Activated CD8-positive, alpha-beta memory T cell treated with anti-CD3 and anti-CD28 coated beads for 24 hours (primary cell): ENCODE measurements around the gene ZNF787.
"Not testable (repeated sequence)": the region's sequence is repeated elsewhere in the genome, so short reads cannot be mapped to it uniquely, and the experiment has no call there.

ENCODE experiments used
- DNase-seq: peaks from one replicate; pipeline ENCODE4 v3.0.0-alpha.2; 2020

Gene ZNF787

DNA sequence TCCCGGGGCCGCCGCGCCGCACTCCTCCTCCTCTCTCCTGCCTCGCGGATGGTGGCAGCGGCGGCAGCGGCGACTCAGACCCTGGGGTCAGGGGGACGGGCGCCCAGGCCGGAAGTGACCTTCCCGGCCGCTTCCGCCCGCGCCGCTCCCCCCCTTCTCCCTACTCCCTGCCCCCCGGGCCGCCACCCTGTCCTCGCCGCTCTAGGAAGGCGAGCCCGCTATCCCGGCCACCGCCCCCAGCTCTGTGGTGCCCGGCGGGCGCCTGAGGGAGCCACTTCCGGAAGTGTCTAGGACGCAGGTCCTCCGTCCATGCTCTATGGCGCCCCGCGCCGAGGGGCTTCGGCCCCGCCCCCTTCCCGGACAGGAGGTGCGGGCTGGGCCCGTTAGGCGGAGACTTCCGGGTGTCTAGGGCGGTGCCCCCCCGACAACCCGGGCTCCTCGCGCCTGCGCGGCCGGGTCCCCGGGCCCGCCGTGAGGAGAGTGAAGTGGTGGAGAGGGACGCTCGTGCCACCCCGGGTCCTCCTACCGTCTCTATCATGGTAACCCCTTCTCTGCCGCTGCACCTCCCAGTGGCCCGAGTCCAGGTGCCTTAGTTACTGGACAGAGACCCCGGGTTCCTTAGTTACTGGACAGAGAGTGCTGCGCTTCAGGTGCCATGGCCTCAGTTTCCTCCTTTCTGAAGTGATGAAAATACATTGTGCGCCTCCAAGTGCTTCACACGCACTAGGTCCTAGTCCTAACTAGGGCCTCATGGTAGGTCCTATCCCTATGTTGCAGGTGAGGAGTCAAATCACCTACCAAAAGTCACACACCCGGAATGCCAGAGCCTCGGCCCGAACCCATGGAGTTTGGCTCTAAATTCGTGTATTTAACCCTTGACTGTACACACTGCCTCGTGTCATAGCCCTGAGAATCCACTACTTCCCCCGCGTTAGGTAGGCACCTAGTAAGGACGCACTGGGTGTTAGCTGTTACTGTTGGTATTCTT, at the start of gene ZNF787:
ZNF787 (minus strand) TSS at position 116 of the 988 bp plus-strand sequence. CDS start 18,078 bp downstream, outside the sequence.
- DNase-seq, result peak; percentile 99

DNA sequence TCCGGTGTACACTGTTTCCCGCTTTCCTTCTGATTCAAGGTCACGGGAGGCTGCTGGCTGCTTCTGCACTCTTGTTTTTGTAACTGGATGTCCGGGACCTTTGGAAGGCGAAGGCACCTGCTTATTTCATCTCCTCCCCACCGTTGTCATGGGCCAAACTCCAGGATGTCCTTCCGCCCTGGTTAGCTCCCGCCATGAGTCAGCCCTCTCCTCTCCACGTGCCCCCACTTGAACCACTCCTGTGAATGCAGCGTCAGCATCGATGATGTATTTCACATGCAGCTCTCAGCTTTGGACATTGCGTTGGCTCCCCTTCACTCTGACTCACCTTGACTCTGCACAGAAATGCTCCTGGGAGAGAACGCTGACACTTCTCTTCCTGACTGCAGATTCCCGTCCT, 49.2 kb upstream of the ZNF787 start:
- no peak for DNase-seq

DNA sequence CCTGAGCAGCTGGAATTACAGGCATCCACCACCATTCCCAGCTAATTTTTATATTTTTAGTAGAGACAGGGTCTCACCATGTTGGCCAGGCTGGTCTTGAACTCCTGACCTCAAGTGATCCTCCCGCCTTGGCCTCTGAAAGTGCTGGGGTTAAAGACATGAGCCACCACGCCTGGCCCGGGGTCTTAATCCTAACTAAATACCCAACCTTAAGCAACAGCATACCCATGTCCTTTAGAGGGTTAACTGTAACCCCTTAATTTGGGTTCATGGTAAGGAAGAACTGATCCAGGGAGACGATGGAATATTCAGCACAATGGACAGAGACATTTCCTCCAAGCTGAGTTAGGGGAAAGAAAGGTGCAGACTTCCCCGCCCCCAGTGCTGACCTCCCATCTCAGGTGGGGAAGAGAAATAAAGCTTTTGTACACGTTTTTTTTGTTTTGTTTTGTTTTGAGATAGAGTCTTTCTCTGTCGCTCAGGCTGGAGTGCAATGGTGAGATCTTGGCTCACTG, 46.0 kb upstream of the ZNF787 start:
- DNase-seq, result no peak

DNA sequence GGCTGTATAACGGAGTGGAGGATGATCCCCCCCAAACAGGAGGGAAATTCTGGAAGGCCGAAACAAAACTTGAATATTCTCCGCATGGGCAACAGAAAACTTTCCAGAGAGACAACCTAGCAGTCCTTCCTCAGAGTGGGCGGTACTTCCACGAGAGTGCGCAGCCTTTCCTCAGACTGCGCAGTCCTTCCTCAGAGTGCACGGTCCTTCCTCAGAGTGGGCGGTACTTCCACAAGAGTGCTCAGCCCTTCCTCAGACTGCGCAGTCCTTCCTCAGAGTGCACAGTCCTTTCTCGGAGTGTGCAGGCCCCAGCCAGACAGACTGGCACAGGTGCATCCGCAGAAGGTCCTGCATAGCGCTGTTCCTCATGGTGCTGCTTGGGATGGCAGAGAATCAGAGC, 42.0 kb upstream of the ZNF787 start:
- no peak for DNase-seq

DNA sequence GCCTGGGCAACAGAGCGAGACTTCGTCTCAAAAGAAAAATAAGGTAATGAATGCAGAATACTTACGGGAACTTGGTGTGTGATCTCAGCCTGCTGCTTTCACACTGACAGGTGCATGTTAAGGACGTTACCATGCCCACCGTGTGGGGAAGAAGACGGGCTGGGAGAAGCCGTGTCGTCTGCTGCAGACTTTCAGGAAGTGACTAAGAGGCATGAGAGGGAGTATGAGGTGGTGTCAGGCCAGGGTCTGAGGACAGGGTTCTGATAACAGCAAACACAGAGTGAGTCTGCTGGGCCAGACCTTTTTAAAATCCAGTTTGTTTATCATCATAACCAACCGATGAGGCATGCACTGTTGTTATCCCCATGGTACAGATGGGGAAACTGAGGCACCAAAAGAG, 41.2 kb upstream of the ZNF787 start:
- DNase-seq, result no peak

DNA sequence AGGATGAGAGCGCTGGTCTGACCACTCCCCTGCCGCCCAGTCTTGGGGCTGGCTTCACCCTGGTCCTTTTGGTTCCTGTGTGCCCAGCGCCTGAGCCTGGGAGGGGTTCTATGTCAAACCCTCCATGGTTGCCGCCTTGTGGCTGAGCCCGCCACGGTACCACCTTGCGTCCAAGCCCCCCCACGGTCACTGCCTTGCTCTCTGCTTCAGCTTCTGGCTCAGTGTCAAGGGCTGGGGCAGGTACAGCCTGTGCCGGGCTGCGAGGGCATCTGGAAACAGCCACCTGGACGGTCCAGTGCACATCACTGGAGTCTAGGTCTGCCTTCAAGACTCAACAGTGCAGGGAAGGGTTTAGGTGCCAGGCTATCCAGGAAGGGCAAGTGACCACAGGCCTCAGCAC, 40.4 kb upstream of the ZNF787 start:
- DNase-seq, result no peak

DNA sequence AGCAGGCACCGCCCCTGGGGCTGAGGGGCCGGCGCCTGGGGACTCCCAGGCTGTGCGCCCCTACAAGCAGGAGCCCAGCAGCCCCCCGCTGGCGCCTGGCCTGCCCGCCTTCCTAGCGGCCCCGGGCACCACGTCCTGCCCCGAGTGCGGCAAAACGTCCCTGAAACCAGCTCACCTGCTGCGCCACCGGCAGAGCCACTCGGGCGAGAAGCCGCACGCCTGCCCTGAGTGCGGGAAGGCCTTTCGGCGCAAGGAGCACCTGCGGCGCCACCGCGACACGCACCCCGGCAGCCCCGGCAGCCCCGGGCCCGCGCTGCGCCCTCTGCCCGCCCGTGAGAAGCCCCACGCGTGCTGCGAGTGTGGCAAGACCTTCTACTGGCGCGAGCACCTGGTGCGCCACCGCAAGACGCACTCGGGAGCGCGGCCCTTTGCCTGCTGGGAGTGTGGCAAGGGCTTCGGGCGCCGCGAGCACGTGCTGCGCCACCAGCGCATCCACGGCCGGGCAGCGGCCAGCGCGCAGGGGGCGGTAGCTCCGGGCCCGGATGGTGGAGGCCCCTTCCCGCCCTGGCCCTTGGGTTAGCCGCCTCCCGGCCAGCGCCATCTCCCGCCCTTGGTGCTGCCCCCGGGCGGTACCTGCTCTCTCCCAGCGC, 38.7 kb upstream of the ZNF787 start:
- DNase-seq, result no peak

DNA sequence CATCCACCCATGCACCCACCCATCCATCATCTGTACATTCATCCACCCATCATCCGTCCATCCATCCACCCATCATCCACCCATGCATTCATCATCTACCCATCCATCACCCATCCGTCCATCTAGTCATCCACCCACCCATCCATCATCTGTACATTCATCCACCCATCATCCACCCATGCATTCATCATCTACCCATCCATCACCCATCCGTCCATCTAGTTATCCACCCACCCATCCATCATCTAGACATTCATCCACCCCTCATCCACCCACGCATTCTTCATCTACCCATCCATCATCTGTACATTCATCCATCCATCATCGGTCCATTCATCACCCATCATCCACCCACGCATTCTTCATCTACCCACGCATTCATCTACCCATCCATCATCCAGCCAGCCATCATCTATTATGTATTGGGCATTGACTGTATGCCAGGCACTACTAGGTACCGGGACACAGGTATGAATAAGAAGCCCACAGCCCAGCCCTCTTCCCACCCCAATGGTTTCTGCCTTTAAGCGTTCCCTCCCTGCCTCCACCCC, 38.0 kb upstream of the ZNF787 start:
- DNase-seq, result no peak

DNA sequence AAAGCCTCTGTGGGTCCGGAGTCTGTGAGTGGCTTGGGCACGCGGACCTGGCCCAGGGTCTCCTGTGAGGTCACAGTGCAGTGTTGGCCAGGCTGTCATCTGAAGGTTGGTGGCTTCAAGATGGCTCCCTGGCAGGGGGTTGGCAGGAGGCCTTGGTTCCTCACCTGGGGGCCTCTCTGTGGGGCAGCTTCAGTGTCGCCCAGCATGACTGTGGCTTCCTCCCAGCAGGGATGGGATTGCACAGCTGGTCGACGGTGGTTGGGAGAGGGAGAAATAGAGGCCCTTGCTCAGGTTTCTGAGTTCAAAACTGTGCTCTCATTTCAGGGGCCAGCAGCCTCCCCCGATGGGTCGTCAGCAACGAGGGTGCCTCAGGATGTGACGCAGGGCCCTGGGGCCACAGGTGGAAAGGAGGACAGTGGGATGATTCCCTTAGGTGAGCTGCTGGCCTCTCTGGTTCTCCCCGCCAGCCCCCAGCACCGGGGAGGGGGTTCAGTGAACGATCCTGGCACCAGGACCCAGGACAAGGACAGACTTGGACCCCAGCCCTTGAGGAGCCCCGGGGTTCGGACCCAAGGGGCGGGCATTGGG, 37.2 kb upstream of the ZNF787 start:
- DNase-seq, result no peak

DNA sequence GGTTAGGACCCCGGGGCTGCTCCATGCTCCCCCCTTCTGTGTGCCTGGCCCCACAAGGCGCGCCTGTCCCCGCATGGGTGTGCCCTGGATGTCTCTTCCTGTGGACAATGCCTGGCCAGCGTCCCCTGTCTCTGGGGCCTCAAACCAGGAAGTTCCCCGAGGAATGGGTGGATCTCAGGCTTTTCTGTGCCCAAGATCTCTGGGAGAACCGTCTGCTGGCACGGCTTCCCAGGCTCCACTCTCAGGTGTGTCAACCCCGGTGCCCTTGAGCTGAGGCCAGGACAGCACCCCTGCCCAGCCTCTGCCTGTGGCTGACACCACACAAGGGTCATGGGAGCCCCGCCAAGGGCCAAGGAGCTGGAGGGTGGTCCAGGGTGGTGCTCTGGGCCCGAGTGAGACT, 35.7 kb upstream of the ZNF787 start:
- no peak for DNase-seq

DNA sequence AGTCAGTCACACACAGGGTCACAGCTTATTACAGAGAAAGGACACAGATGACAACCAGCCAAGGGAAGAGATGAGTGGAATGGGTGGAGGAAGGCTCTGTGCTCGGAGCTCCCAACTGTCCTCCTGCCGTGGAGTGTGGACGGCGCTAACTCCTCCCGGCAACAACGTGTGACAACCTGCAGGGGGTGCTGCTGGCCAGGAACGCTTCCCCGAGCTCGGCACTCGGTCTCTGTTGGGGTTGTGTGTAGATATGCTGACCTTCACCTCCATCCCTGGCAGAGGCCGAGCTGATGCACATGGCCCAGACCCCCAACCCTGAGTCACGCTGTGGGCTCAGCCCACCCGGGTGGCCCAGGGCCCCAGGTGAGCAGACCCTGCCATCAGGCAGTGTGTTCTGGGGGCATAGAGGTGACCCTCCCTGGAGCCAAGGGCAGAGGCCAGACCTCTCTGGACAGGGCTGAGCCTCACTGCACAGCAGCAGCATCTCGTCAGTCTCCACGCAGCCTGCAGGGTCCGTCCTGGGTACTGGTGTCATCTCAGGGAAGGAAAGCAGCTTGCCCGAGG, 34.1 kb upstream of the ZNF787 start:
- DNase-seq, result no peak

DNA sequence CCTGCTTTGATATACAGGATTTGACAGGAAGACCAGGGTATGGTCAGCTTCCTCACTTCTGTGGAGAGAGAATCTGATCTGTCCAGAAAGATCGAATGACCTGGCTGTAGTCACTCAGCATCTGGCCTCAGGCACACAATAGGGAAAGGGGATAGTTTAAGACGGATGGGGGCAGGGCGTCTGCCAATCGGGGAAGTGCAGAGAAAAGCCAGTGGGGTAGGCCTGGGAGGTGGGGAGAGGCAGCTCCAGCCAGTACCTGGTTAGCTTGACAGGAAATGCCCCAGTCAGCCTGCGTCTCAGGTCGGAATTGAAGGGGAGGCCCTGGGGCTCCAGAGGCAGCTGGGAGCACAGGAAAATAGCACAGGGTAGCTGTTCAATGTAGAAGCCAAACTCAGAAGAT, 32.4 kb upstream of the ZNF787 start:
- no peak for DNase-seq

DNA sequence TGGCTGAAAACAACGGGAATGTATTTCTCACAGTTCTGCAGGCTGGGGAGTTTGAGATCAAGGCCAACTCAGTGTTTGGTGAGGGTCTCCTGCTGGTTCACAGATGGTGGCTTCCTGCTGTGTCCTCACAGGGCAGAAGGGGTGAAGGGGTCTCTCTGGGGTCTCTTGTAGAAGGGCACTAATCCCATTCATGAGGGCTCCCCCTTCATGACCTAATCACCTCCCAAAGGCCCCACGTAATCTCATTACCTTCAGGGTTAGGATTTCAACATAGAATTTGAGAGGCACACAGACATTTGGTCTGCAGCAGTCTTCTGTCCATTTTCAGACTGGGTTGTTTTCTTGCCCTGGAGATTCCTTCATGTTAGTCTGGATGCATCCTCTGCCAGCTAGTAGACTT, 31.5 kb upstream of the ZNF787 start:
- no peak for DNase-seq

DNA sequence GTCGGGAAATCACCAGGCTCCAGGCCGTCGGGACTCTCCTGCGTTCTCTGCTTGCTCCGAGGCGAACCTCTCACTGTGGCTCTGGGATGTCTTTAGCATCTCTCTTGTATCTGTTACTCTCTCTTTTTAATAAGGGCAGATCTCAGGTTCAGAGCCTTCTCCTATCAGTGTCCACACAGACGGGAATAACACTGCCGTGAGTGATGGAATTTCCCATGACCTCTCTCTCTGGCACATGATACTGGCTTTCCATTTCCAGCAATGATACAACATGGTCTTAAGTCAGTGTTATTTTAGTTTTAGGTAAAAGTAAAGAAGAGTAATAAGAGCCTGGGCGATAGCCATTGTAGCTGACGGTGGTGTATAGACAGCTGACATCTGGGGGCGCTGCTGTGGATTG, 29.3 kb upstream of the ZNF787 start:
- DNase-seq, result no peak

DNA sequence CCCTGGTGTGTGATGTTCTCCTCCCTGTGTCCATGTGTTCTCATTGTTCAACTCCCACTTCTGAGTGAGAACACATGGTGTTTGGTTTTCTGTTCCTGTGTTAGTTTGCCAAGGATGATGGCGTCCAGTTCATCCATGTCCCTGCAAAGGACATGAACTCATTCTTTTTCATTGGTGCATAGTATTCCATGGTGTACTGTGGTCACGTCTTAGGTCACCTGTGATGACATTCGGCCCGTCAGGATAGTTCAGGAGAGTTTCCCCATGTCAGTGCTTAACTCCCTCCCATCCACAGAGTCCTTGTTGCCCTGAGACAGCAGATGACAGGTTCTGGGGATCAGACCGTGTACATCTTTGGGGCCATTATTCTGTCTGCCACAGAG, 28.6 kb upstream of the ZNF787 start:
- no peak for DNase-seq

DNA sequence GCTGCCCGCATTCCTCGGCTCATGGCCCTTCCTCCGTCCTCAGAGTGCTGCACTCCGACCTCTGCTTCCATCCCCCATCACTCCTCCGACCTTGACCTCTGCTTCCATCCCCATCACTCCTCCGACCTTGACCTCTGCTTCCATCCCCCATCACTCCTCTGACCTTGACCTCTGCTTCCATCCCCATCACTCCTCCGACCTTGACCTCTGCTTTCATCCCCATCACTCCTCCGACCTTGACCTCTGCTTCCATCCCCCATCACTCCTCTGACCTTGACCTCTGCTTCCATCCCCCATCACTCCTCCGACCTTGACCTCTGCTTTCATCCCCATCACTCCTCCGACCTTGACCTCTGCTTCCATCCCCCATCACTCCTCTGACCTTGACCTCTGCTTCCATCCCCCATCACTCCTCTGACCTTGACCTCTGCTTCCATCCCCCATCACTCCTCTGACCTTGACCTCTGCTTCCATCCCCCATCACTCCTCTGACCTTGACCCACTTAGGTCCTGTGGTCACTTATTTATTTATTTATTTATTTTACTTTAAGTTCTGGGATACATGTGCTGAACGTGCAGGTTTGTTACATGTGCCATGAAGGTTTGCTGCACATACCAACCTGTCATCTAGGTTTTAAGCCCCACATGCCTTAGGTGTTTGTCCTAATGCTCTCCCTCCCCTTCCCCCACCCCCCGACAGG, 28.0 kb upstream of the ZNF787 start:
- DNase-seq, result not testable (repeated sequence)

DNA sequence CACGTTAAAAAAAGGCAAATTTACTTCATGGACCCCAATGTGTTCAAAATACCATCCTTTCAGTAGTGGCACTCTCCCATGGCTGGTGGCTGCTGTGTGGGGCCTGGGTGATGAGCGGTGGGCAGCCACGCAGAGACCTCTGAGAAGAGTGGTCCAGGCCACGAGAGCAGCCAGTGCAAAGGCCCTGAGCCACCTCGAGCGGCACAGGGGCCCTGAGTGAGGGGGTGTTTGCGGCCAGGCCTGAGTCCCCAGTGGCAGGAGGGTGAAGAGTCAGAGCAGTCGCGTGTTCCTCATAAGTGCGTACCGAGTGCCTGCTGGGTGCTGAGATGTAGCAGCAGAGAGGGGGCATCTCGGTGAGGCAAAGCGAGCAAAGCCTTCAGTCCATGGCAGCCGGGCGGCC, 27.0 kb upstream of the ZNF787 start:
- DNase-seq, result no peak

DNA sequence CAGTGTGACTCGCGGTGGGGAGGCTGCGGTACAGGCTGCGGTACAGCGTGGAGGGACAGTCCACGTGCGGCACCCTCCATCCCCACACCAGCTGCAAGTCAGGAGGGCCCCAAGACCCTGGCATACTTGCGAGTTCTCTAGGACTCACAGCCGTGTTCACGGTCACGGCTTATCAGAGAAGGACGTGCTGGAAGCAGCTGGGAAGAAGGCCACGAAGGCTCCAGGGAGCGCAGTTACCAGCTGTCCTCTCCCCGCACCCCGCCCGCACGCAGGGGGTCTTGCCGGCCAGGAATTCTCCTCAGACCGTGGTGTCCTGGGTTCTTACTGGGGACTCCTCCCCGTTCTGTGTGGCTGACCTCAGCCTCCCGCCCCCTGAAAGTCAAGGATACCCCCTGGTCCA, 26.2 kb upstream of the ZNF787 start:
- no peak for DNase-seq

DNA sequence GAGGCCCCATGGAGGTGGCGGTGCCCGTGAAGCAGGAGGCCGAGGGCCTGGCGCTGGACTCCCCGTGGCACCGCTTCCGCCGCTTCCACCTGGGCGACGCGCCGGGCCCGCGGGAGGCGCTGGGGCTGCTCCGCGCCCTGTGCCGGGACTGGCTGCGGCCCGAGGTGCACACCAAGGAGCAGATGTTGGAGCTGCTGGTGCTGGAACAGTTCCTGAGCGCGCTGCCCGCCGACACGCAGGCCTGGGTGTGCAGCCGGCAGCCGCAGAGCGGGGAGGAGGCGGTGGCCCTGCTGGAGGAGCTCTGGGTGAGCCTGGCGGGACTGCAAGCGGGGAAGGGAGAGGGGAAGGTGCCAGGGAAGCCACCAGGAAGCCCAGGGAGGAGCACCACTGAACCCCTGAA, 25.8 kb upstream of the ZNF787 start:
- DNase-seq, result no peak

DNA sequence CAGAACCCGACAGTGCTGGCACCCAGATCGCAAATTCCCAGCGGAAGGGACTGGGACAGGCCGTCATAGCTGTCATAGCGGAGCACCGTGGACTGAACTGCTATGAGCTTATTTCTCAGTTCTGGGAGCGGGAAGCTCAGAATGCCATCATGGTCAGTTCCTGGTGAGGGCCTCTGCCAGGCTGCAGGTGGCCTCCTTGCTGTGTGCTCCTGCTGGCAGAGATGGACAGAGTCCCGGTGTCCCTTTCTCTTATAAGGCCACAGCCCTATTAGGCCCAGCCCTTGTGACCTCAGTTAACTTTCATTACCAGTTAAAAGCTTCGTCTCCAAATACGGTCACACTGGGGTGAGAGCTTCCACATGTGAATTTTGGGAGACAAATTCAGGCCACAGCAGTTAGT, 24.6 kb upstream of the ZNF787 start:
- DNase-seq, result no peak

DNA sequence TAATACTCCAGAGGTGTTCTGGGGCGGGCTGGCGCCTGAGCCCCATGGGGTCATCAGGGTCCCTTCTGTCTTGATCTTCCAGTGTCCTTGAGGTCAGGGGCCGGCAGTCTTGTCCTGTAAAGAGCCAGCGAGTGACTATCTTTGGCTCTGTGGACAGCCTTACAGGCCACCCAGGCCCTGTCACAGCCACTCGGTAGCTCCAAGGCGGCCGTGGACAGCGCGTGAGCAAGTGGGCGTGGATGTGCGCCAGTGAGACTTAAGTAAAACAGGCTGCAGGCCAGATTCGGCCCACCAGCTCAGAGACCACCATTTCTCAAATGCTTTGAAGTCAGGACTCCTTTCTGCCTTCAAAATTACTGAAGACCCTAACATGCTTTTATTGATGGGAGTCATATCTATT, 23.7 kb upstream of the ZNF787 start:
- DNase-seq, result no peak

DNA sequence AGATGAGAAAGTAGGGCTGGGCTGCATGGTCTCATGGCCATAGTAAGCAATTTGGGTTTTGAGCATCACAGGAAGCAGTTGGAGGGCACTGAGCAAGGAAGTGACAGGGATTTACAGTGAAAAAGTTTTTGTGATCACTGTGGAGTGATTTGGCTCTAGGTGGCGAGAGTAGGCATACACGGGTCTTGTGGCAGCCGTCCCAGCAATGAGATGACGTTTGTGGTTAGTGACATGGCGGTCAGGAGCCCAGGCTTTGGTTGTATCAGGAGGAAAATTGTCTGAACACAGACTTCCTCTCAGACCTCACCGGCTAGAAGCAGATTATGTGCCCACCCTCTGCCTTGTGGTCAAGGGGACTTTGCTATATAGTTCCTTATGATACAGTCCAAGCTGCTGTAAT, 23.3 kb upstream of the ZNF787 start:
- DNase-seq, result no peak
